HL-60 (cell line): Measurements from ENCODE around the gene RHOH.

Experiments
- TF ChIP-seq, protein P1 (sequence below): IDR thresholded peaks from one replicate; pipeline ENCODE4 v1.5.1; 2011; ENCODE audit warnings: low read length, control low read depth, inconsistent platforms; ENCODE audit not compliant: insufficient read depth
- TF ChIP-seq, protein P2 (sequence below): IDR thresholded peaks from 2 replicates; pipeline ENCODE4 v1.6.1; 2012; ENCODE audit warnings: low read depth; ENCODE audit not compliant: insufficient replicate concordance

DNA sequence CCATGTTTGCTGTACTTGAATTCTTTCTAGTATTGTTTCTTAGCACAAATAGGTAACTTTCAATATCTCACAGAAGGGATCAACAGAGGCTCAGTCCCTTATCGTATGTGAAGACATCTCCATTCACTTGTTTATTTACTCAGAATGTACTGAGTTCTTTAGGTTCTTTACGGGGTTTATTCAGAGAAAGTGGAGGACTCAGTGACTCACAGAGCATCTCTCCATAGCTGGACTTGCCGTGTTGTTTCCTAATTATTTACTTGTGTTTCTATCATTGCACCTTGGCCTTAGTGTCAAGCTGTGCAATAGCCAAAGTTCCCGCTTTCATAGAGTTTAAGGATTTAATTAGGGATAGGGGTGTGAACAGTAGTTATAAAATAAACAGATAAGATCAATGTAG, 57.1 kb downstream of the RHOH start:
- TF ChIP-seq, protein P1, sequence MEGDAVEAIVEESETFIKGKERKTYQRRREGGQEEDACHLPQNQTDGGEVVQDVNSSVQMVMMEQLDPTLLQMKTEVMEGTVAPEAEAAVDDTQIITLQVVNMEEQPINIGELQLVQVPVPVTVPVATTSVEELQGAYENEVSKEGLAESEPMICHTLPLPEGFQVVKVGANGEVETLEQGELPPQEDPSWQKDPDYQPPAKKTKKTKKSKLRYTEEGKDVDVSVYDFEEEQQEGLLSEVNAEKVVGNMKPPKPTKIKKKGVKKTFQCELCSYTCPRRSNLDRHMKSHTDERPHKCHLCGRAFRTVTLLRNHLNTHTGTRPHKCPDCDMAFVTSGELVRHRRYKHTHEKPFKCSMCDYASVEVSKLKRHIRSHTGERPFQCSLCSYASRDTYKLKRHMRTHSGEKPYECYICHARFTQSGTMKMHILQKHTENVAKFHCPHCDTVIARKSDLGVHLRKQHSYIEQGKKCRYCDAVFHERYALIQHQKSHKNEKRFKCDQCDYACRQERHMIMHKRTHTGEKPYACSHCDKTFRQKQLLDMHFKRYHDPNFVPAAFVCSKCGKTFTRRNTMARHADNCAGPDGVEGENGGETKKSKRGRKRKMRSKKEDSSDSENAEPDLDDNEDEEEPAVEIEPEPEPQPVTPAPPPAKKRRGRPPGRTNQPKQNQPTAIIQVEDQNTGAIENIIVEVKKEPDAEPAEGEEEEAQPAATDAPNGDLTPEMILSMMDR, result no peak
- TF ChIP-seq, protein P2, sequence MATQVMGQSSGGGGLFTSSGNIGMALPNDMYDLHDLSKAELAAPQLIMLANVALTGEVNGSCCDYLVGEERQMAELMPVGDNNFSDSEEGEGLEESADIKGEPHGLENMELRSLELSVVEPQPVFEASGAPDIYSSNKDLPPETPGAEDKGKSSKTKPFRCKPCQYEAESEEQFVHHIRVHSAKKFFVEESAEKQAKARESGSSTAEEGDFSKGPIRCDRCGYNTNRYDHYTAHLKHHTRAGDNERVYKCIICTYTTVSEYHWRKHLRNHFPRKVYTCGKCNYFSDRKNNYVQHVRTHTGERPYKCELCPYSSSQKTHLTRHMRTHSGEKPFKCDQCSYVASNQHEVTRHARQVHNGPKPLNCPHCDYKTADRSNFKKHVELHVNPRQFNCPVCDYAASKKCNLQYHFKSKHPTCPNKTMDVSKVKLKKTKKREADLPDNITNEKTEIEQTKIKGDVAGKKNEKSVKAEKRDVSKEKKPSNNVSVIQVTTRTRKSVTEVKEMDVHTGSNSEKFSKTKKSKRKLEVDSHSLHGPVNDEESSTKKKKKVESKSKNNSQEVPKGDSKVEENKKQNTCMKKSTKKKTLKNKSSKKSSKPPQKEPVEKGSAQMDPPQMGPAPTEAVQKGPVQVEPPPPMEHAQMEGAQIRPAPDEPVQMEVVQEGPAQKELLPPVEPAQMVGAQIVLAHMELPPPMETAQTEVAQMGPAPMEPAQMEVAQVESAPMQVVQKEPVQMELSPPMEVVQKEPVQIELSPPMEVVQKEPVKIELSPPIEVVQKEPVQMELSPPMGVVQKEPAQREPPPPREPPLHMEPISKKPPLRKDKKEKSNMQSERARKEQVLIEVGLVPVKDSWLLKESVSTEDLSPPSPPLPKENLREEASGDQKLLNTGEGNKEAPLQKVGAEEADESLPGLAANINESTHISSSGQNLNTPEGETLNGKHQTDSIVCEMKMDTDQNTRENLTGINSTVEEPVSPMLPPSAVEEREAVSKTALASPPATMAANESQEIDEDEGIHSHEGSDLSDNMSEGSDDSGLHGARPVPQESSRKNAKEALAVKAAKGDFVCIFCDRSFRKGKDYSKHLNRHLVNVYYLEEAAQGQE, result no peak
